Activated CD4-positive, CD25-positive, alpha-beta regulatory T cell (primary cell): ENCODE measurements around the gene PLK5.
"Not testable (repeated sequence)": the region's sequence is repeated elsewhere in the genome, so short reads cannot be mapped to it uniquely, and the experiment has no call there.

Experiments
- DNase-seq, 4 experiments: peaks; one replicate each; lab custom pipeline; 2025; lab: John Stamatoyannopoulos, UW

Gene PLK5

DNA sequence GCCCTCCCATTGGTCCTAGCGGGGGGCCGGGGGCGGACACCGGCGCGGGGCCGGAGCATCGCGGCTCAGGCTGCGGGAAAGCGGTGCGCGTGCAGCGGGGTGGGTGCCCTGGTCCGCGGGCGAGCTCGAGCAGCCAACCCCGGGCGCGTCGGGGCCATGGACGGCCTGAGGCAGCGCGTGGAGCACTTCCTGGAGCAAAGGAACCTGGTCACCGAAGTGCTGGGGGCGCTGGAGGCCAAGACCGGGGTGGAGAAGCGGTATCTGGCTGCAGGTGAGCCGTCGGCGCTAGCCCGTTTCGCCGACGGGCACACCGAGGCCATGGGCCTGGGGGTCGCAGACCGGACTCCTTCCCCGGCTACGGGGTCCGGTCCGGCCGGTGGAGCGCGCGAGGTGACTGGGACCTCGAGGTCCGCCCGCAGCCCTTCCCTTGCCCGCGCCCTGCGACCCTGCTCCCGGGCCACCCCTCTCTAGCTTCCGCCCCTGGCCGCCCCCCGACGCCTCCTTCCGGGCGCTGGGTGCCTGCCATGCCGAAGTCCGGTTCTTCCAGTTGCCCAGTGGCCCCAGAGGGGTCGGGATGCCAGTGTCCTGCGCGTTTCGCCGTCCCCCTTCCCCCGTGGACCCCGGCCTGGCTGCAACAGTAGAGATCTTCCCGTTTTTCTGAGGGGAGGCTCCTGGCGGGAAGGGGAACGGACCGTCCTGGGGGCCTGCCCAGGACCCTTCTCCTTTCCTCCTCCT lies 32.6 kb upstream of the PLK5 start, which contains the start of gene REEP6:
Gene REEP6 (plus strand): TSS at position 68 of the 735 bp plus-strand sequence. CDS start 89 bp downstream, at position 157.
- no peak for DNase-seq

DNA sequence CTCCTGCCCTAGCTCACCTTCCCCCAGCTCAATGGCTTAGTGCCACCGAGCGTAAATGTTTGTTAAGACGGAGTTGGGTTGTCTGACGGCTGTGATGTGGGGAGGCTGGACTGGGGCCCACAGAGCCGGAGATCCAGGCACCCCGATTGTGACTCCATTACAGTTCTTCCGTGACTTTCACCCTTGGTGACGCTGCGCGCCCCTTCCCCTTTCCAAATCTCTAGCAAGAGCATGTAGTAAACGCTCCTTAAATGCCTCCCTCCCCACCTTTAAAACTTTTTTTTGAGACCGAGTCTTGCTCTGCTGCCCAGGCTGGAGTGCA lies 32.1 kb upstream of the PLK5 start:
- no peak for DNase-seq

DNA sequence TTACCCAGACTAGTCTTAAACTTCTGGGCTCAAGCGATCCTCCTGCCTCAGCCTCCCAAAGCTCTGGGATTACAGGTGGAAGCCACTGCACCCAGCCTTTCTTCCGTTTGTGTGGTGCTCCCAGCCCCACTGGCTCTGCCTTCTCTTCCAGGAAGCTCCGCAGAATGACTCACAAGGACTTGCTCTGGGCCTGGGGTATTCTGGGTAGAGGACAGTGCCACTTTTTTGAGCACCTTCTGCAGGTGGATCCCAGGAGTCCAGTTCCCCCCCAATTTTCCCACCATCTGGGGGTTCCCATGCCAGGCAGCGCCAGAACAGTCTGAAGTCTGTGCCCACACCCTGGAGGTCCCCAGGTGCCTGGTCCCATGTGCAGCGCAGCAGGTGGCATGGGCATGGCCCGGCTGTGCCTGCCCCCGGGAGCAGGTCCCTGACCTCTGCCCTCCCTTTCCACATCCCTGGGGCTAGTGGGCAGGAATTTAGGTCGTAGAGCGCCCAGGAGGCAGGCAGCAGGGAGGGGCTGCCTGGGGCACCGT lies 31.3 kb upstream of the PLK5 start:
- DNase-seq = no peak

DNA sequence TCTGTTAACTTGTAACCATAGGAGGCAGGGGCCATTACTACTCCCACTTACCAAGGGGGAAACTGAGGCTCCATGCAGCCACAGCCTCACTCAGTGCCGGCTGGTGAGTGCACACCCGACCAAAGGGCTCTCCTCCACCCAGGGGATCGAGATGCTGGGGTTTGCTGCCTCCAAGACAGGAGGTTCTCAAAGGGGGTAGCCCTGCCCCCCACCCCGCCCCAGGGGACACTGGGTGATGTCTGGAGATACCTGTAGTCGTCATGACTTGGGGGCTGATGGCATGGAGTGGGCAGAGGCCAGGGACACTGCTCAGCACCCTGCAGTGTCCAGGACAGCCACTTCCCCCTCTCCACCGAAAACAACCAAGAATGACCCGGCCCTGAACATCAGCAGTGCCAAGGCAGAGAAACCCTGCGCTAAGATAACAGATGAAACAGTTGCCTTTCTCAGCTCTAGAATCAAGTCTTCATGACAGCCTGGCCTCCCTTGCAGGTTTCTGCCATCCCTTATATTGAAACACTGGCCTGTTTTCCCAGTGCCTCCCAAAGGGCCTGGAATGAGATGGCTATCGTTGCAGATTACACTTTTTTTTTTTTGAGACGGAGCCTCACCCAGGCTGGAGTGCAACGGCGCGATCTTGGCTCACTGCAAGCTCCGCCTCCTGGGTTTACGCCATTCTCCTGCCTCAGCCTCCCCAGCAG lies 29.6 kb upstream of the PLK5 start:
- no peak for DNase-seq

DNA sequence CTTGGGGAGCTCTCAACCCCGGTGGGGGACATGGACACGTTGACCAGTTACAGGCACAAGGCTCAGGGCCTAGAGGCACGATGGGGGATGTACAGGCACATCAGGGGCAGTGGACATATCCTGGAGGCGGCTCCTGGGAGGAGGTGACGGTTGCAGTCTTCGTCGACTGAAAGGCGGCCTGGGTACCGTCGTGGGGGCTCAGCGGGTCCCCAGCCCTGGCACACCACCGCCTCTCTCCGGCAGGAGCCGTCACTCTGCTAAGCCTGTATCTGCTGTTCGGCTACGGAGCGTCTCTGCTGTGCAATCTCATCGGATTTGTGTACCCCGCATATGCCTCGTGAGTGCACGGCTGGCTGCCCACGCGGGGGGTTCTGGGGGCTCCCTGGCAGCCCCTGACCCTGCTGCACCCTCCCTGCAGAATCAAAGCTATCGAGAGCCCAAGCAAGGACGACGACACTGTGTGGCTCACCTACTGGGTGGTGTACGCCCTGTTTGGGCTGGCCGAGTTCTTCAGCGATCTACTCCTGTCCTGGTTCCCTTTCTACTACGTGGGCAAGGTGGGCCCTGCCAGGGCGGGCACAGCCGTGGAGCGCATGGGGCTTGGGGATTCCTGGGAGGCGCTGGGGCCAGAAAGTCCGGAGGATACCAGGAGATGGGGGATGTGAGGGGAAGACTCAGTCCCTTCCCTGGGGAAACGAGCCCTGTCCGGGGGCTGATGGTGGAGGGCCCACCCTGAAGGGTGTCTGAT lies 28.7 kb upstream of the PLK5 start:
- no peak for DNase-seq

DNA sequence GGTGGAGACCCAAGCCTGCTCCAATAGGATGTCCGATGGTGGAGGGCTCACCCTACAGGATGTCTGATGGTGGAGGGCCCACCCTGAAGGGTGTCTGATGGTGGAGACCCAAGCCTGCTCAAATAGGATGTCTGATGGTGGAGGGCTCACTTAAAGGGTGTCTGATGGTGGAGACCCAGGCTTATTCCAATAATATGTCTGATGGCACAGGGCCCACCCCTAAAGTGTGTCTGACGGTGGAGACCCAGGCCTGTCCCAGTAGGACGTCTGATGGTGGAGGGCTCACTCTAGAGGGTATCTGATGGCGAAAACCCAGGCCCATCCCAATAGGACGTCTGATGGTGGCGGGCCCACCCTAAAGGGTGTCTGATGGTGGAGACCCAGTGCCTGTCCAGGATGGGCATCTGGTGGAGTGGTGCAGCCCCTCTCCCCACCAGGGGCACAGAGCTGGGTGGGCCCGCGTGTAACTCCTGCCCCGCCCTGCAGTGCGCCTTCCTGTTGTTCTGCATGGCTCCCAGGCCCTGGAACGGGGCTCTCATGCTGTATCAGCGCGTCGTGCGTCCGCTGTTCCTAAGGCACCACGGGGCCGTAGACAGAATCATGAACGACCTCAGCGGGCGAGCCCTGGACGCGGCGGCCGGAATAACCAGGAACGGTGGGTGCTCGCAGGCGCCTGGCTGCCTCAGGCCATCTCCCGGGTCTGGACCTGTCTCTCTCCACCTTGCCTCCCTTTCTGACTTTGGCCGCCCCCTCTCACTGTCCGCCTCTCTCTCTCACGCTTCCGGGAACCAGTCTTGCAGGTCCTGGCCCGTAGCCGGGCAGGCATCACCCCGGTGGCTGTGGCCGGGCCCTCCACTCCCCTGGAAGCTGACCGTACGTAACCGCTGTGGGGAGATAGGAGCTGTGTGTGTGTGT lies 27.8 kb upstream of the PLK5 start:
- no peak for DNase-seq

DNA sequence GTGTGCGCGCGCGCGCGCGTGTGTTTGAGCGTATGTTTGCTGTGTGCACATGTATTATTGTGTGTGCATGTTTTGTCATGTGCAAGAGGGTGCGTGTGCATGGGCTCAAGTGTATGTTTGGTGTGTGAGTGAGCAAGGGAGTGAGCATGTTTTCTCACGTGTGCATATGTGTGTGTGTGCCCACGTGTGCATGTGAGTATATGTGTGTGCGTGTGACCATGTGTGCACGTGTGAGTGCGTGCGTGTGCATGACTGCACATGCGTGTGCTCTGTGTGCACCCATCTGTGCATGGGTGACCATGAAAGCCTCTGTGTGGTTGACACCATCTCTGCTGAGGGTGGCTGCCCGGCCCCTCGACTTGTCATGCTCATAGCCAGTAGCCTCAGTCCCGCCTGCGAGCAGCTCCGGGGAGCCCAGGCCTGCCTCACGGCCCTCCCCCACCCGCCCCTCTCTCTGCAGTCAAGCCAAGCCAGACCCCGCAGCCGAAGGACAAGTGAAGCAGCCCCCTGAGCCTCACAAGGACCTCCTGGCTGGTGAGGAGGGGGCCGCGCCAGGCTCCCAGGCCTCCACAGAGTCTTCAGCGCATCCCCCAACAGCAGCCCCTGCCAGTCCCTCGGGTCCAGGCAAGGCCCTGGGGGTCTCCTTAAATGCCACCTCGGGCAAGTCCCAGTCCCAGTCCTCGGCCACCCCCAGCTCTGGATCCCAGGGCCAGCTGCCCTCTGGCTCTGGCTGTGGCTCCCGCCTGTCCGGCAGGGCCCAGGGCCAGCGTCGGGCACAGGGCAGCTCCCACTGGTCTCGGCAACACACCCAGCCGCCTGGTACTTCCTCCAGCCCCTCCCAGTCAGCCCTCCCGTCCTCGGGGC lies 26.9 kb upstream of the PLK5 start:
- DNase-seq = no peak

DNA sequence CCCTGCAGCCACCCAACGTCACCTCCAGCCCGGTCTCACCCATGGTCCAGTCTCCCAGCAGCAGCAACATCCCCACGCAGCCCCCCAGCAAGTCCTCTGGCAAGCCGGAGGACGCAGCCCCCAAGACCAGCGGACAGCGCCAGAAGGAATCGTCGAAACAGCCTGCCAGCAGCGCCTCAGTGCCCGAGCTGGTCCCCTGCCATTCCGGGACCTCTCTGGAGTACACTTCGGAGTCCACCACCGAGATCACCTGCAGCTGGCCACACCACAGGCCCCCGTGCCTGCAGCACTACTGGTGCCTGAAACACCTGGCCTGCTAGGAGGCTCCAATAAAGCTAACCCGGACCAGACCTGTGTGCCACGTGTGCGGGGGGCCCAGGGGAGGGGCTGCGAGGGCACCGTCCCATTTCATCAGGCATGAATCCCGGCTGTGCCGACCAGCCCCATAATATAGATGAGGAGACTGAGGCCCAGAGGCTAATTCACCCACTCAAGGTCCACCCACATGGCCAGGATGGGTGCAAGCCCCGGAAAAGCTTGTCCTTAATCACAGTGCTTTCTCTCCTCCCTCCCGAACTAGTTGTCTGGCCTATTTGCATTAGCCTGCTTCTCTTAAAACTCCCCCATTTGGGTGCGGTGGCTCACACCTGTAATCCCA lies 26.2 kb upstream of the PLK5 start:
- DNase-seq = no peak

DNA sequence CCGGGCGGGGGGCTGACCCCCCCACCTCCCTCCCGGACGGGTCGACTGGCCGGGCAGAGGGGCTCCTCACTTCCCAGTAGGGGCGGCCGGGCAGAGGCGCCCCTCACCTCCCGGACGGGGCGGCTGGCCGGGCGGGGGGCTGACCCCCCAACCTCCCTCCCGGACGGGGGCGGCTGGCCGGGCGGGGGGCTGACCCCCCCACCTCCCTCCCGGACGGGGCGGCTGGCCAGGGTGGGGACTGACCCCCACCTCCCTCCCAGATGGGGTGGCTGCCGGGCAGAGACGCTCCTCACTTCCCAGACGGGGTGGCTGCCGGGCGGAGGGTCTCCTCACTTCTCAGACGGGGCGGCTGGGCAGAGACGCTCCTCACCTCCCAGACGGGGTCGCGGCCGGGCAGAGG lies 24.6 kb upstream of the PLK5 start:
- not testable (repeated sequence) for DNase-seq

DNA sequence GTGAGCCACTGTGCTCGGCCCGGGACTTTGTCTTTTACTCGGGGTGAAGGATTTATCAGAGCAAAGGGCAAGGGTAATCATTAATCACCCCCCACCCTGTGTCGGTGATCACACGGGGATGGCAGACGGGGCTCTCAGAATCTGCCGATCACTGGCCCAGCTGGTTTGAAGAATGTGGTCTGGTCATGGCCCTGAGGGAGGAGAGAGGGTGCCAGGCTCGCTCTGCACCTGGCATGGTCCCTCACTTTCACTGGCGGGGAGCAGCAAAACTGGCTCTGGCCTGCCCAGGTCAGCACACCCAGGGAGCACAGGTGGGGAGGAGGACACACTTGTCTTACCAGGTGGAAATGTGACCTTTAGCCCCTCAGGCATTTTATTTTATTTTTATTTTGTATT lies 22.7 kb upstream of the PLK5 start:
- DNase-seq = no peak

DNA sequence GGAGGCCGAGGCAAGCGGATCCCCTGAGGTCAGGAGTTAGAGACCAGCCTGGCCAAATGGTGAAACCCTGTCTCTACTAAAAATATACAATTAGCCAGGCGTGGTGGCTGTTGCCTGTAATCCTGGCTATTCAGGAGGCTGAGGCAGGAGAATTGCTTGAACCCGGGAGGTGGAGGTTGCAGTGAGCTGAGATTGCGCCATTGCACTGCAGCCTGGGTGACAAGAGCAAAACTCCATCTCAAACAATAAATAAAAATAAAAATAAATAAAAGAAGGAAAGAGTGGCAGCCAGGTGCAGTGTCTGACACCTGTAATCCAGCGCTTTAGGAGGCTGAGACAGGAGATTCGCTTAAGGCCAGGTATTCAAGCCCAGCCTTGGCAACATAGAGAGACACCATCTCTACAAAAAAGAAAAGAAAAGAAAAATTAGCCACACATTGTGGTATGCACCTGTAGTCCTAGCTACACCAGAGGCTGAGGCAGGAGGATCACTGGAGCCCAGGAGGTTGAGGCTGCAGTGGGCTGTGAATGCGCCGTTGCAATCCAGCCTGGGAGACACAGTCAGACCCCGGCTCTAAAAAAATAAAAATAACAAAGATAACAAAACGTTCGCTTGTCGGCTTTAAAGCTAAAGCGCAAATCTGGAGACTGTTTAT lies 21.3 kb upstream of the PLK5 start:
- DNase-seq = no peak

DNA sequence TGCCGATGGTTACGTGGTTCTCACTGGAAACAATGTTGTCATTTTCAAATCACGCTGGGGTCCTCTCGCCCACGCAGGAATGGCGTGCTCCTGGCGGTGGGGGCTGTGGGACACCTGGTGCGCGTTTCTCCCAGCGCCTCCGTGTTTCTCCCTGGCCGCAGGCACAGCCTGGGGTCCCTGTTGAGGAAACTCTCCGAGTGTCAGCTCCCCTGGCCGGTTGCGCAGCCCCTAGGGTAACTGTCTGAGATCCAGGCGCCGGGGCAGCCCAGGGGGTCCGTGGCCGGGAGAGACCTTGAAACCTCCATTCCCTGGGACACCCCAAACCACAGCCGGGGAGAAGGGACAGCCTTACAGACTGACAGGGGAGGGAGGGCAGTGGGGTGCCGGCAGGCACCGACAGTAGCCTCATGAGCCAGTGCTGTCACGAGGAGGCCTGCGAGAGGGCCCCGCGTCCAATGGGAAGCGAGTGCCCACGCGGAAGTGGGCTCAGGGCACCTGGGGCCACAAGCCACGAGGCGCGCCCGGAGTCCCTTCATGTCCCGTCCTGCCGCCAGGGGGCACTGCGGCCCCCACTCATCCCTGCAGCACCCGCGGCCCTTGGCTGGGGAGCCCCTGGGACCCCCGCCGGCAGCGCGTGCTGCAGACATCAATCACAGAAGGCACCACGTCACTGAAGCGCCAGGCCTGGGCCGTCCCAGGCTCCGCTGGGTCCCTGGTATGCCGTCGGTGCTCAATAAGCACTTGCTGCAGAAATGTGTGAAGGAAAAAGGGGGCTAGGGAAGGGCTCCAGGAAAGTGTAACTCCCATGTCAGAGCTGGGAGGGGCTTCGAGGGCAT lies 20.6 kb upstream of the PLK5 start:
- peak; percentile 23 to 55 (median 44) for DNase-seq

DNA sequence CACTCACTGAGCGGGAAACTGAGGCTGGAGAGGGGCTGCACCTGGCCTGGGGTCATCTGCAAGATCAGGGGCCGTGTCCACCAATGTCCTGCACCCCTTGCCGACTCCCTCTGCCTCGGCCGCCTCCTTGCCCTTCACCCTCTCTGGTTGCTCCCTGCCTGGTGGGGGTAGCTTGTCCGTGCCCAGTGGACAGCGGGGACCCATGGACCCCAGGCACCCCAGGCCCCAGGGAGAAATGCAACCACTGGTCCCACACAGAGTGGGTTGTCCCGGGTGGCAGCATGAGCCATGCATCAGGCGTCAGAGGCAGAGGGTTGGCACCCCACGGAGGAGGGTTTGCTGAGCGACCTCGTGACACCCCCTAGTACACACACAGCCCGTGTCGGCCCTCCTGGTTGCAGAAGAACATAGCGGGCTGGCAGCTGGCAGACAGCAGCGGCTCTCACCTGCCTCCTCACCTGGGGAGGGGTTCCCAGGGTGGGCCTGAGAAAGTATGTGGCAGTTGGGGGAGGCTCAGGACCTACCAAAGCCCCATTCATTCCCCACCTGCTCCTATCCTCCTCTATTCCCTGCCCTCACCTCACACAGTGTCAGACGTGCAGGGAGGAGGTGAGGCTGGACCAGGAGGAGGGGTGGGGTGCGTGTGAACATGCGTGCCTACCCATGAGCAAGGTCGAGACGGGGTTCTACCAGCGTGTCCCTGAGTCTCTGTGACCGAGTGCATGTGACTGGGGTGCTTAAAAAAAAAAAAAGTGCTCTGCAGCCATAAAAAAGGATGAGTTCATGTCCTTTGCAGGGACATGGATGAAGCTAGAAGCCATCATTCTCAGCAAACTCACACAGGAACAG lies 19.7 kb upstream of the PLK5 start:
- DNase-seq = no peak

DNA sequence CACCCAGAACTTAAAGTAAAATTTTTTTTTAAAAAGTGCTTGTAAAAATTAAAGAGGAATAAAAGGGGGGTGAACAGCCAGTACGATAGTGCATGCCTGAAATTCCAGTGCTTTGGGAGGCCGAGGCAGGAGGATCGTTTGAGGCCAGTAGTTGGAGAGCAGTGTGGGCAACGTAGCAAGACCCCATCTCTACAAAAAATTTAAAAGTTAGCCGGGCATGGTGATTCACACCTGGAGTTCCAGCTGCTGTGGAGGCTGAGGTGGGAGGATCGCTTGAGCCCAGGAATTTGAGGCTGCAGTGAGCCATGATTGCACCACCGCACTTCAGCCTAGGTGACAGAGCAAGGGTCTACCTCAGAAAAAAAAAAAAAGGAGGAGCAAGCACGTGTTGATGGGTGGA lies 18.9 kb upstream of the PLK5 start:
- no peak for DNase-seq

DNA sequence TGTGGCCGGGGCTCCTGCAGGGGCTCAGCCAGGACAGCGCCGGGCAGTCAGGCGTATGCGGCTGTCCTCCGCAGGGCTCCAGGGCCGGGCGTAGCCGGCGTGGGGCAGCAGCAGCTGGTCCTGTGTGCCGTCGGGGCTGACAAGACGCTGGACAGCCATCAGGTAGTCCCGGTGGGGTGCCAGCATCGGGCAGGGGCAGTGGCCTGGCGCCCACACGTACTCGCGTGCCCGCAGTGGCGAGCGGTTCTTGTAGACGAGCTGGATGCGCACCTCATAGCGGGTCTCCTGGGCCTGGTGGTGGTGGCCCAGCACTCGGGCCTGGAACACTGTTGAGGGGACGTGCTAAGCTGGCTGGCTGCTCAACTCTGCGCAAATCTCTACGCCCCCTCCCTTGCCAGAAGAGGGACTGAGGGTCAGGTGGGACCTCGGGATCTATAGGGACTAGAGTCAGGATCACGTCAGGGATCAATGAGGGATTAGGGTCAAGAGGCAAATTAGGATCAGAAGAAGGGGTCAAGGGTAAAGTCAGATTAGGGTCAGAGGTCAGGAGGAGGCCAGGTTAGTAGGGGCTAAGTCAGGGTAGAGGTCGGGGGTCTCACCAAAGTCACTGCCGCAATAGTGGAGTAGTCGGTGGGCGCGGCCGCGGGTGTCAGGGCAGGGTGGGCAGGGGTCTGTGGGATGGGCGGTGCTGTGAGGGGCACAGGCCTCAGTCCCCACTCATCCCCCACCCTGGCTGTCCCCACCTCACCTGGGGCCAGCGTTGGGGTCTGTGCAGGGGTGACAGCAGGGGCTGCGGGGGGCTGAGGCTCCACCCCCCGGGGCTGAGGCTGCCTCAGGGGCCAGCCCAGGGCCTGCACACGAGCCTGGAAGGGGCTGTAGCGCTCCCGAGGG lies 17.6 kb upstream of the PLK5 start:
- no peak for DNase-seq

DNA sequence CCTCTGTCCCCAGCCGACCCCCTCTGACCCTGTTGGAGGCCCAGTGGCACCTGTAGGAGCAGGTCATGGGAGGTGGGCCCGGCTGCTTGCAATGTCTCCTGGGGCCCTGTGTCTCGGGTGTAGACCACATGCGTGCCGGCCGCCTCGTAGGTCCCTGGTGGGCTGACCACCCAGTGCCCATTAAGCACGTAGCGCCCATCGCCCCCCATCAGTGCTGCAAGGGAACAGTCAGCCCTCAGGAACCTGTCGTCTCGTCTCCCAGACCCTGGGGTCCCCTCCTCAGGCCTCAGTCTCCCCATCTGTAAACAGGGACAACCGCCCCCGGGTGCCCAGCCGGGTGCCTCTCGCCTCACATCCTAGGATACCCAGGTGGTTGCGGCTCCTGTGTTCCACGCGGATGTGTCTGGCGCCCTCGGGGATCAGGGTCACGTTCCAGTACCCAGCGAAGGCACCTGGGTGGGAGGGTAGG lies 16.7 kb upstream of the PLK5 start:
- DNase-seq = no peak
